ENCODE data around the gene ARSI.

- TF ChIP-seq POLR2A (IDR thresholded peaks at IDR 0.05; ENCODE audit: low read depth, low read length) (no peak), POLR2AphosphoS5 (IDR thresholded peaks at IDR 0.05; ENCODE audit: low read depth, low read length) (no peak), TAF1 (IDR thresholded peaks at IDR 0.05; ENCODE audit: borderline replicate concordance, low read depth, low read length) (no peak)
Measured at GRCh38 chr5:150341989-150342388, 39.3 kb upstream of the ARSI start.

All from GM12892 (cell line).